CD4-positive, CD25-positive, alpha-beta regulatory T cell (primary cell): ENCODE results near the gene PAM. TPM values are rescaled to one million over a fixed set of nuclear protein-coding genes. Genes with fewer than 3 reads are reported as not detected.
A peak's percentile ranks its signal among the peaks of the same experiment; 100 is the strongest.
"Not testable (repeated sequence)": the region's sequence is repeated elsewhere in the genome, so short reads cannot be mapped to it uniquely, and the experiment has no call there.

ENCODE experiments used
- ATAC-seq, 2 donors: fragments of 150-1000 bp; cut with Tn5 transposase; one replicate each; pipeline ENCODE4 v1.10.0; 2021; ENCODE audit warnings: low read depth in 2 of 2, moderate number of reproducible peaks in 2 of 2, moderate library complexity in 1 of 2
- DNase-seq, 3 donors: peaks; one replicate each; pipeline versions ENCODE4 v3.0.0 to v3.0.0-alpha.2; 2012 to 2022; ENCODE audit warnings: mixed read lengths in 1 of 3
- H3K27ac ChIP-seq: one replicate; pipeline ENCODE4 v1.7.0; 2013; ENCODE audit warnings: mild to moderate bottlenecking, low read length; ENCODE audit not compliant: insufficient read depth, poor library complexity, severe bottlenecking
- H3K27me3 ChIP-seq: one replicate; pipeline ENCODE4 v1.7.0; 2013; ENCODE audit warnings: low read length; ENCODE audit not compliant: control insufficient read depth, insufficient read depth
- H3K36me3 ChIP-seq: one replicate; pipeline ENCODE4 v1.7.0; 2013; ENCODE audit warnings: mild to moderate bottlenecking, low read length, moderate library complexity; ENCODE audit not compliant: control insufficient read depth, insufficient read depth
- H3K4me1 ChIP-seq: 2 replicates; pipeline ENCODE4 v1.7.0; 2013; ENCODE audit warnings: mild to moderate bottlenecking, low read length; ENCODE audit not compliant: insufficient read depth, control insufficient read depth, poor library complexity, severe bottlenecking
- H3K4me3 ChIP-seq: one replicate; pipeline ENCODE4 v1.7.0; 2013; ENCODE audit warnings: low read depth, mild to moderate bottlenecking, low read length, moderate library complexity
- H3K9me3 ChIP-seq, 2 experiments: 1 replicate in 1 of 2; 2 replicates in 1 of 2; pipeline ENCODE4 v1.7.0; 2013; ENCODE audit warnings: low read length in 2 of 2, mild to moderate bottlenecking in 1 of 2, moderate library complexity in 1 of 2; ENCODE audit not compliant: control insufficient read depth in 2 of 2
- H3K27ac Mint-ChIP-seq, 3 donors: one replicate each; pipeline ENCODE4 v1.8.0; 2020 to 2022; ENCODE audit warnings: mild to moderate bottlenecking in 3 of 3, mixed read lengths in 3 of 3, moderate library complexity in 2 of 3
- H3K27me3 Mint-ChIP-seq: one replicate; pipeline ENCODE4 v1.8.0; 2022; ENCODE audit warnings: mild to moderate bottlenecking, mixed read lengths
- H3K36me3 Mint-ChIP-seq: one replicate; pipeline ENCODE4 v1.8.0; 2020; ENCODE audit warnings: mixed read lengths
- H3K4me1 Mint-ChIP-seq, 4 donors: one replicate each; pipeline ENCODE4 v1.8.0; 2020 to 2022; ENCODE audit warnings: mixed read lengths in 4 of 4, mild to moderate bottlenecking in 1 of 4
- H3K4me3 Mint-ChIP-seq, 4 donors: one replicate each; pipeline ENCODE4 v1.8.0; 2020 to 2022; ENCODE audit warnings: mild to moderate bottlenecking in 4 of 4, mixed read lengths in 4 of 4, moderate library complexity in 3 of 4
- H3K9me3 Mint-ChIP-seq, 7 donors: one replicate each; pipeline ENCODE4 v1.8.0; 2020 to 2022; ENCODE audit warnings: mixed read lengths in 7 of 7, mild to moderate bottlenecking in 3 of 7, moderate library complexity in 2 of 7
- polyA plus RNA-seq, 4 donors: library from polyadenylated mRNA; unstranded; fragments of 300-500 nt; fragmentation: Illumina TruSeq; gene quantifications; one replicate each; pipeline ENCODE4 v1.2.3, GENCODE V29; 2021
- total RNA-seq: library from RNA; stranded (reverse); gene quantifications from one replicate; pipeline ENCODE4 v1.2.3, GENCODE V29; 2022

PAM gene
- total and polyA plus RNA-seq, 5 donors from 2014 or later: 22.9 to 60.0 (median 34.7) TPM

- no peak overlapping the region for H3K27ac ChIP-seq
- H3K27ac Mint-ChIP-seq: no peak overlapping the region
- H3K36me3 ChIP-seq: no peaks in the 10 kb centered on the region
- H3K27me3 ChIP-seq: peaks cover under 1% of the 10 kb centered on the region
- no peaks in the 10 kb centered on the region for H3K9me3 Mint-ChIP-seq
- H3K4me1 Mint-ChIP-seq: peaks cover 0 to 4% (median under 1%) of the 10 kb centered on the region in 4 donors
- H3K36me3 Mint-ChIP-seq: no peaks in the 10 kb centered on the region
- ATAC-seq (no peak), DNase-seq (no peak)
- no peaks in the 10 kb centered on the region for H3K4me1 ChIP-seq
- no peak overlapping the region for H3K4me3 ChIP-seq
- peaks cover 1% of the 10 kb centered on the region for H3K27me3 Mint-ChIP-seq
- H3K9me3 ChIP-seq: no peaks in the 10 kb centered on the region
- no peak overlapping the region for H3K4me3 Mint-ChIP-seq
Measured at GRCh38 chr5:102742215-102742614, 12.9 kb upstream of the PAM start.

- no peak for DNase-seq
- H3K27ac ChIP-seq: no peak overlapping the region
- Mint-ChIP-seq H3K27ac (no peak overlapping the region), H3K27me3 (no peaks in the 10 kb centered on the region), H3K4me3 (no peak overlapping the region), H3K4me1 (peaks cover 0 to 7% (median 5%) of the 10 kb centered on the region in 4 donors), H3K9me3 (no peaks in the 10 kb centered on the region), H3K36me3 (no peaks in the 10 kb centered on the region)
- no peak overlapping the region for H3K4me3 ChIP-seq
- ATAC-seq: no peak
- H3K36me3 ChIP-seq: no peaks in the 10 kb centered on the region
- H3K9me3 ChIP-seq: no peaks in the 10 kb centered on the region
- no peaks in the 10 kb centered on the region for H3K4me1 ChIP-seq
- H3K27me3 ChIP-seq: no peaks in the 10 kb centered on the region
Measured at GRCh38 chr5:102743900-102744299, 11.2 kb upstream of the PAM start.

- Mint-ChIP-seq H3K4me1 (peaks cover 0 to 7% (median 5%) of the 10 kb centered on the region in 4 donors), H3K4me3 (no peak overlapping the region), H3K27me3 (peaks cover 4% of the 10 kb centered on the region), H3K36me3 (no peaks in the 10 kb centered on the region), H3K9me3 (no peaks in the 10 kb centered on the region), H3K27ac (no peak overlapping the region)
- H3K27me3 ChIP-seq: no peaks in the 10 kb centered on the region
- H3K4me1 ChIP-seq: no peaks in the 10 kb centered on the region
- no peaks in the 10 kb centered on the region for H3K9me3 ChIP-seq
- ATAC-seq (no peak), DNase-seq (no peak)
- no peaks in the 10 kb centered on the region for H3K36me3 ChIP-seq
- no peak overlapping the region for H3K27ac ChIP-seq
- no peak overlapping the region for H3K4me3 ChIP-seq
Measured at GRCh38 chr5:102747386-102748166, 7.5 kb upstream of the PAM start.

GRCh38 chr5:102749416-102750030 is 5.6 kb upstream of the PAM start:
- Histone ChIP-seq H3K27me3 (no peaks in the 10 kb centered on the region), H3K27ac (no peak overlapping the region), H3K36me3 (no peaks in the 10 kb centered on the region), H3K4me3 (no peak overlapping the region), H3K9me3 (no peaks in the 10 kb centered on the region), H3K4me1 (peaks cover 8% of the 10 kb centered on the region)
- no peak for ATAC-seq
- Mint-ChIP-seq H3K27ac (no peak overlapping the region), H3K4me3 (no peak overlapping the region), H3K9me3 (peaks cover 0 to 3% (median 0%) of the 10 kb centered on the region in 7 donors), H3K36me3 (no peaks in the 10 kb centered on the region), H3K27me3 (peaks cover 12% of the 10 kb centered on the region), H3K4me1 (peaks cover 5 to 19% (median 8%) of the 10 kb centered on the region in 4 donors)
- no peak for DNase-seq

- peaks cover 10% of the 10 kb centered on the region for H3K4me1 ChIP-seq
- Mint-ChIP-seq H3K27ac (no peak overlapping the region), H3K4me1 (peaks cover 5 to 21% (median 9%) of the 10 kb centered on the region in 4 donors), H3K36me3 (no peaks in the 10 kb centered on the region), H3K9me3 (peaks cover 0 to 3% (median 0%) of the 10 kb centered on the region in 7 donors), H3K27me3 (peaks cover 13% of the 10 kb centered on the region), H3K4me3 (peak overlapping the region in 1 of 4 donors; percentile 12)
- no peaks in the 10 kb centered on the region for H3K27me3 ChIP-seq
- H3K36me3 ChIP-seq: no peaks in the 10 kb centered on the region
- no peak for DNase-seq
- no peak for ATAC-seq
- H3K27ac ChIP-seq: no peak overlapping the region
- no peak overlapping the region for H3K4me3 ChIP-seq
- no peaks in the 10 kb centered on the region for H3K9me3 ChIP-seq
Measured at GRCh38 chr5:102750151-102750834, 4.8 kb upstream of the PAM start.

- not testable (repeated sequence) for ATAC-seq, H3K9me3 ChIP-seq, H3K4me3 Mint-ChIP-seq, DNase-seq, H3K27ac ChIP-seq, H3K27me3 ChIP-seq, H3K9me3 Mint-ChIP-seq, H3K36me3 ChIP-seq, H3K36me3 Mint-ChIP-seq, H3K4me3 ChIP-seq
- H3K4me1 ChIP-seq: peaks cover 22% of the 10 kb centered on the region
- peaks cover 13% of the 10 kb centered on the region for H3K27me3 Mint-ChIP-seq
- H3K27ac Mint-ChIP-seq: peak overlapping the region in 1 of 3 donors; percentile 75
- peaks cover 5 to 32% (median 18%) of the 10 kb centered on the region in 4 donors for H3K4me1 Mint-ChIP-seq
Measured at GRCh38 chr5:102751903-102752376, 3.2 kb upstream of the PAM start.

- H3K27me3 ChIP-seq: no peaks in the 10 kb centered on the region
- H3K9me3 ChIP-seq: no peaks in the 10 kb centered on the region
- peak overlapping the region in 2 of 3 donors; percentile 47 to 83 for H3K27ac Mint-ChIP-seq
- no peak for DNase-seq
- no peaks in the 10 kb centered on the region for H3K36me3 ChIP-seq
- no peak for ATAC-seq
- H3K4me1 ChIP-seq: peaks cover 33% of the 10 kb centered on the region
- H3K36me3 Mint-ChIP-seq: no peaks in the 10 kb centered on the region
- peak overlapping the region; percentile 78 for H3K4me3 ChIP-seq
- peak overlapping the region; percentile 85 to 92 (median 92) for H3K4me3 Mint-ChIP-seq
- peaks cover 0 to 5% (median 0%) of the 10 kb centered on the region in 7 donors for H3K9me3 Mint-ChIP-seq
- peaks cover 7 to 38% (median 27%) of the 10 kb centered on the region in 4 donors for H3K4me1 Mint-ChIP-seq
- peaks cover 13% of the 10 kb centered on the region for H3K27me3 Mint-ChIP-seq
- peak overlapping the region; percentile 79 for H3K27ac ChIP-seq
Measured at GRCh38 chr5:102753889-102754766, 977 bp upstream of the PAM start.
